Colonic mucosa (tissue), 4 donors: Measurements from ENCODE around the gene SSR1. TPM values are rescaled to one million over a fixed set of nuclear protein-coding genes. Genes with fewer than 3 reads are reported as not detected.

ENCODE experiments used
- DNase-seq: peaks from one replicate; pipeline ENCODE4 v3.0.0-alpha.2; 2020
- H3K27ac ChIP-seq: fragments of 200-600 bp; one replicate; pipeline ENCODE4 v1.8.0; 2021
- H3K27me3 ChIP-seq: fragments of 200-600 bp; one replicate; pipeline ENCODE4 v1.8.0; 2021
- H3K36me3 ChIP-seq: fragments of 200-600 bp; one replicate; pipeline ENCODE4 v1.8.0; 2021
- H3K4me1 ChIP-seq: fragments of 200-600 bp; one replicate; pipeline ENCODE4 v1.8.0; 2021; ENCODE audit warnings: mild to moderate bottlenecking
- H3K4me3 ChIP-seq: fragments of 200-600 bp; one replicate; pipeline ENCODE4 v1.8.0; 2021
- H3K9ac ChIP-seq, 2 donors: one replicate each; pipeline ENCODE4 v1.7.0; 2013; ENCODE audit warnings: control low read depth in 2 of 2, low read depth in 2 of 2, low read length in 2 of 2
- H3K9me3 ChIP-seq: fragments of 200-600 bp; one replicate; pipeline ENCODE4 v1.8.0; 2021
- intact Hi-C: fragments of 100-400 bp; cut with DNase I; formaldehyde crosslinking; loops from one replicate; pipeline ENCODE4 v1.14.1; 2022
- total RNA-seq, 2 donors: library from RNA; stranded (reverse); fragmentation: NEBNext Ultra II Directional in 1 of 2; extraction: Animal tissue kit (Norgen Biotek cat#: 25700) in 1 of 2; gene quantifications; one replicate each; pipeline ENCODE4 v1.2.1, GENCODE V29; 2021
- TF ChIP-seq, protein P1 (sequence below): fragments of 200-600 bp; IDR thresholded peaks from one replicate; pipeline ENCODE4 v1.8.0; 2022; ENCODE audit warnings: antibody characterized with exemption, mild to moderate bottlenecking
- donor health status: healthy.
- donor health status: DM: no; HTN: no; CAD: no.
- donor health status: DM: no; HTN: no; CAD: no.

The SSR1 gene
- total RNA-seq, 2 donors from 2014 or later = 150 to 153 TPM

DNA sequence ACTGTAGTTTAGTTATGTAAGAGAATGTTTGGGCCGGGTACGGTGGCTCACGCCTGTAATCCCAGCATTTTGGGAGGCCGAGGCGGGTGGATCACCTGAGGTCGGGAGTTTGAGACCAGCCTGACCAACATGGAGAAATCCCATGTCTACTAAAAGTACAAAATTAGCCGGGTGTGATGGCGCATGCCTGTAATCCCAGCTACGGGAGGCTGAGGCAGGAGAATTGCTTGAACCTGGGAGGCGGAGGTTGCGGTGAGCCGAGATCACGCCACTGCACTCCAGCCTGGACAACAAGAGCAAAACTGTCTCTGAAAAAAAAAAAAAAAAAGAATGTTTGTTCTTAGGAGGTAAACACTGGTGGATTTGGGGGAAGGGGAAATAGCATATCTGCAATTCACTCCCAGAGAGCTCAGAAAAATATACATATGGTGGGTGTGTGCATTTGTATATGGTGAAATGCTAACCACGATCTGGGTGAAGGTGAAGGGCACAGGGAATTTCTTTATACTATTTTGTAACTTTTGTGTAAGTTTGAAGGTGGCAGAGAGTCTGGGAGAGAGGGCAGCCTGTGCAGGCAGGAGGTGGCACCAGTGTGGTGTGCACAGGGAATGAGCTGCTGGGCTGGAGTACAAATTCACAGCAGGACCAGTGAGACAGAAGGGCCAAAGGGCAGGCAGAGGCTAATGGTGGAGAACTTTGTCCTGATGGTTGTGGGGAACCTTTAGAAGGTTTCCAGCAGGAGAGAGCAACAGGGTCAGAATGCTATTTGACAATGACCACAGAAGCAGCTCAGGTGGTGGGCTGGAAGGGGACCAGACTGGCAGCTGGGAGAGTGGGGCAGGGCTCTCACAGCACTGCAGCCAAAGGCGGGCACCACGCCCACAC is 42.4 kb downstream of the SSR1 start:
- Histone ChIP-seq H3K4me1 (no peaks in the 10 kb centered on the region), H3K9me3 (no peaks in the 10 kb centered on the region), H3K9ac (no peak overlapping the region), H3K4me3 (no peak overlapping the region), H3K27ac (no peak overlapping the region), H3K36me3 (no peaks in the 10 kb centered on the region), H3K27me3 (no peaks in the 10 kb centered on the region)
- TF ChIP-seq, protein P1, sequence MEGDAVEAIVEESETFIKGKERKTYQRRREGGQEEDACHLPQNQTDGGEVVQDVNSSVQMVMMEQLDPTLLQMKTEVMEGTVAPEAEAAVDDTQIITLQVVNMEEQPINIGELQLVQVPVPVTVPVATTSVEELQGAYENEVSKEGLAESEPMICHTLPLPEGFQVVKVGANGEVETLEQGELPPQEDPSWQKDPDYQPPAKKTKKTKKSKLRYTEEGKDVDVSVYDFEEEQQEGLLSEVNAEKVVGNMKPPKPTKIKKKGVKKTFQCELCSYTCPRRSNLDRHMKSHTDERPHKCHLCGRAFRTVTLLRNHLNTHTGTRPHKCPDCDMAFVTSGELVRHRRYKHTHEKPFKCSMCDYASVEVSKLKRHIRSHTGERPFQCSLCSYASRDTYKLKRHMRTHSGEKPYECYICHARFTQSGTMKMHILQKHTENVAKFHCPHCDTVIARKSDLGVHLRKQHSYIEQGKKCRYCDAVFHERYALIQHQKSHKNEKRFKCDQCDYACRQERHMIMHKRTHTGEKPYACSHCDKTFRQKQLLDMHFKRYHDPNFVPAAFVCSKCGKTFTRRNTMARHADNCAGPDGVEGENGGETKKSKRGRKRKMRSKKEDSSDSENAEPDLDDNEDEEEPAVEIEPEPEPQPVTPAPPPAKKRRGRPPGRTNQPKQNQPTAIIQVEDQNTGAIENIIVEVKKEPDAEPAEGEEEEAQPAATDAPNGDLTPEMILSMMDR = no peak
- intact Hi-C loops = no loop called here
- no peak for DNase-seq

- Histone ChIP-seq H3K4me1 (no peaks in the 10 kb centered on the region), H3K4me3 (no peak overlapping the region), H3K27me3 (no peaks in the 10 kb centered on the region), H3K9ac (no peak overlapping the region), H3K36me3 (no peaks in the 10 kb centered on the region), H3K27ac (no peak overlapping the region), H3K9me3 (no peaks in the 10 kb centered on the region)
- TF ChIP-seq, protein P1 = no peak
- no peak for DNase-seq
- intact Hi-C loops = no loop called here
These were observed 43.2 kb downstream of the SSR1 start for GRCh38 chr6:7269816-7270215.

DNA sequence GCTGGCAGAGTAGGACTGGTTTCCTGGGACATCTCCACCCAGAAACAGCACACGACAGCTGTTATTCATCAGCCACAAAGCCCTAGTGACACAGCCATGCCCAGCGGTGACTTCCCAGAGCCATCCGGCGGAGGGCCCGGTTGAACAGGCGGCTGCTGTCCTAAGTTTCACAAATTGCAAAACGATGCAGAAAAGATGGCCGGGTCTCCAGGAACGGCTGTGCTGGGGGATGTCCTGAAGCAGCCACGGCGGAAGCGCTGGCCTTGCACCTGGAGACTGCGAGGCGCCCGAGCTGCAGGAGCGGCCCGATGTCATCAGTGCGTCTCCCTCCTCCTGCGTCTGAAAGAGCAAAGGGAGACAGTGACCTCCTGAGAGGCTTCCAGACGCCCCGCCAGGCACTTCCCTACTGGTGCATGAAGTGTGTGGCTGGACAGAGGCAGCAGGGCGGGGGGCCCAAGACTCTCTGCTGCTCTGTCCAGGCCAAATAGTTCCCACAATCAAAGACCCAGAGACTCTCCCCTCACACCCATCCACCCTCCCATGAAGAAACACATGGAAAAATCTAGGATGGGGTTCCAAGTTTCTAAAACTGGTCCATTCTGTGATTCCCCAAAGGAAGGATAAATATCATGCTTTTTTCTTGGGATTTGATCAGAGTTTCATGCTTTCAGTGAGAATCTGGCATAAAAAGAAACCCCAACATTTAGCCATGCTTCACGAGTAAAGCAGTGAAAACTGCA is 44.0 kb downstream of the SSR1 start:
- H3K9me3 ChIP-seq = no peaks in the 10 kb centered on the region
- TF ChIP-seq, protein P1 = no peak
- intact Hi-C loops = no loop called here
- H3K4me3 ChIP-seq = no peak overlapping the region
- no peak overlapping the region for H3K27ac ChIP-seq
- H3K36me3 ChIP-seq = no peaks in the 10 kb centered on the region
- DNase-seq = no peak
- H3K9ac ChIP-seq = no peak overlapping the region
- H3K27me3 ChIP-seq = no peaks in the 10 kb centered on the region
- no peaks in the 10 kb centered on the region for H3K4me1 ChIP-seq

DNA sequence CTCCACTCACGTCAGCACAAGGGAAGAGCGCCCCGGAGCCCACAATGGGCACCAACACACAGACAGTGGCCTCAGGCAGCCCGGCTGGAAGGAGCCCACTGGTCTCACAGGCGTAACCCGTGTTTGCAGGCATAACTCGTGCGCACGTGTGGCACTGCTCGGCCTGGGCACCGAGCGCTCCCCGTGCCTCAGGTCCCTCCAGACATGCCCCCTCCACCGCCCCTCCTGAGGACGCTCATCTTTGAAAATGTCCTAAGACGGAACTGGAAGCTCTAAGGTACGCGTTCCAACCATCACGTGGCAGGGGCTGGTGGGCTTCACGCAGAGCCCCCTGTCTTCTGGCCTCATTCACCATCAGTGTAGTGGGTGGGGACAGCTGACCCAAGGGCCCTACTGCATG is 44.6 kb downstream of the SSR1 start:
- Histone ChIP-seq H3K4me3 (no peak overlapping the region), H3K36me3 (no peaks in the 10 kb centered on the region), H3K4me1 (no peaks in the 10 kb centered on the region), H3K9me3 (no peaks in the 10 kb centered on the region), H3K27me3 (no peaks in the 10 kb centered on the region), H3K27ac (no peak overlapping the region), H3K9ac (no peak overlapping the region)
- intact Hi-C loops = no loop called here
- TF ChIP-seq, protein P1 = no peak
- DNase-seq = no peak

- no peak overlapping the region for H3K4me3 ChIP-seq
- DNase-seq = no peak
- H3K9ac ChIP-seq = no peak overlapping the region
- H3K27ac ChIP-seq = no peak overlapping the region
- H3K9me3 ChIP-seq = no peaks in the 10 kb centered on the region
- no peaks in the 10 kb centered on the region for H3K27me3 ChIP-seq
- no peaks in the 10 kb centered on the region for H3K4me1 ChIP-seq
- intact Hi-C loops = no loop called here
- H3K36me3 ChIP-seq = no peaks in the 10 kb centered on the region
- TF ChIP-seq, protein P1 = no peak
These were observed 45.4 kb downstream of the SSR1 start for GRCh38 chr6:7267466-7268091.
